Loucy (cell line): ENCODE data around the gene TRIM47.

ENCODE experiments used
- H2AFZ ChIP-seq: fragments of 200-600 bp; sonication (generic); 2 replicates; pipeline ENCODE4 v1.6.0; 2016; ENCODE audit warnings: antibody characterized with exemption, mild to moderate bottlenecking, low read length, moderate library complexity
- H3F3A ChIP-seq: fragments of 200-600 bp; 2 replicates; pipeline ENCODE4 v1.6.0; 2016; ENCODE audit warnings: antibody characterized with exemption, low read depth, mild to moderate bottlenecking
- H3K27me3 ChIP-seq: fragments of 200-600 bp; sonication (generic); 2 replicates; pipeline ENCODE4 v1.6.1; 2014; ENCODE audit warnings: low read length, mild to moderate bottlenecking; ENCODE audit not compliant: insufficient read depth, poor library complexity, severe bottlenecking
- H3K36me3 ChIP-seq: fragments of 200-600 bp; sonication (generic); 2 replicates; pipeline ENCODE4 v1.6.1; 2016; ENCODE audit warnings: low read length; ENCODE audit not compliant: insufficient read depth
- H3K4me1 ChIP-seq: fragments of 200-600 bp; sonication (generic); 2 replicates; pipeline ENCODE4 v1.5.1; 2014; ENCODE audit warnings: low read length, mild to moderate bottlenecking; ENCODE audit not compliant: insufficient read depth, poor library complexity, severe bottlenecking
- H3K4me2 ChIP-seq: fragments of 200-600 bp; sonication (generic); 2 replicates; pipeline ENCODE4 v1.6.0; 2014; ENCODE audit warnings: antibody characterized with exemption, low read length, low read depth, mild to moderate bottlenecking; ENCODE audit not compliant: poor library complexity, severe bottlenecking
- H3K4me3 ChIP-seq: fragments of 200-600 bp; sonication (generic); 2 replicates; pipeline ENCODE4 v1.5.1; 2014; ENCODE audit warnings: low read length, mild to moderate bottlenecking, mixed read lengths; ENCODE audit not compliant: poor library complexity, severe bottlenecking
- H3K79me2 ChIP-seq: fragments of 200-600 bp; sonication (generic); 2 replicates; pipeline ENCODE4 v1.6.1; 2014; ENCODE audit warnings: low read length; ENCODE audit not compliant: insufficient read depth
- H3K9ac ChIP-seq: fragments of 200-600 bp; sonication (generic); 2 replicates; pipeline ENCODE4 v1.6.0; 2014; ENCODE audit warnings: mild to moderate bottlenecking, low read depth, low read length, moderate library complexity; ENCODE audit not compliant: poor library complexity, severe bottlenecking
- H3K9me2 ChIP-seq: fragments of 200-600 bp; sonication (generic); replicated peaks from 2 replicates; pipeline ENCODE4 v1.6.1; 2016; ENCODE audit warnings: low read depth, low read length, mixed read lengths
- H3K9me3 ChIP-seq: fragments of 200-600 bp; sonication (generic); 2 replicates; pipeline ENCODE4 v1.6.1; 2014; ENCODE audit warnings: mild to moderate bottlenecking, antibody characterized with exemption, low read length, low read depth; ENCODE audit not compliant: insufficient read depth
- H4K20me1 ChIP-seq: fragments of 200-600 bp; sonication (generic); 2 replicates; pipeline ENCODE4 v1.6.0; 2014; ENCODE audit warnings: antibody characterized with exemption, low read length, mild to moderate bottlenecking; ENCODE audit not compliant: insufficient read depth, poor library complexity, severe bottlenecking
- CTCF ChIP-seq: fragments of 200-600 bp; sonication (generic); conservative IDR thresholded peaks from 2 replicates; pipeline ENCODE4 v1.5.1; 2014; ENCODE audit warnings: mild to moderate bottlenecking, antibody characterized with exemption, low read length
- EZH2phosphoT487 ChIP-seq: fragments of 200-600 bp; IDR thresholded peaks from 2 replicates; pipeline ENCODE4 v1.6.1; 2018; ENCODE audit warnings: antibody characterized with exemption, mild to moderate bottlenecking, moderate library complexity, borderline replicate concordance

The TRIM47 gene

GRCh38 chr17:75919611-75920010, 41.2 kb upstream of the TRIM47 start:
- H2AFZ ChIP-seq, result no peak overlapping the region
- no peaks in the 10 kb centered on the region for H3F3A ChIP-seq
- H3K36me3 ChIP-seq, result no peaks in the 10 kb centered on the region
- no peak overlapping the region for H3K4me3 ChIP-seq
- H3K27me3 ChIP-seq, result no peaks in the 10 kb centered on the region
- peaks cover 14% of the 10 kb centered on the region for H3K4me1 ChIP-seq
- no peaks in the 10 kb centered on the region for H3K9me2 ChIP-seq
- no peaks in the 10 kb centered on the region for H3K9me3 ChIP-seq
- H4K20me1 ChIP-seq, result no peaks in the 10 kb centered on the region
- H3K9ac ChIP-seq, result no peak overlapping the region
- H3K4me2 ChIP-seq, result no peak overlapping the region
- H3K79me2 ChIP-seq, result no peaks in the 10 kb centered on the region
- TF ChIP-seq EZH2phosphoT487, result no peak
- TF ChIP-seq CTCF, result no peak

GRCh38 chr17:75917917-75918445, 39.6 kb upstream of the TRIM47 start:
- no peak overlapping the region for H2AFZ ChIP-seq
- no peaks in the 10 kb centered on the region for H3K36me3 ChIP-seq
- peaks cover 14% of the 10 kb centered on the region for H3K4me1 ChIP-seq
- H3K4me2 ChIP-seq, result peak overlapping the region; percentile 14
- no peaks in the 10 kb centered on the region for H3K79me2 ChIP-seq
- H3K27me3 ChIP-seq, result no peaks in the 10 kb centered on the region
- no peaks in the 10 kb centered on the region for H3F3A ChIP-seq
- H3K9ac ChIP-seq, result no peak overlapping the region
- H4K20me1 ChIP-seq, result no peaks in the 10 kb centered on the region
- TF ChIP-seq CTCF, result no peak
- no peak for TF ChIP-seq EZH2phosphoT487
- no peaks in the 10 kb centered on the region for H3K9me3 ChIP-seq
- H3K4me3 ChIP-seq, result no peak overlapping the region
- H3K9me2 ChIP-seq, result no peaks in the 10 kb centered on the region

GRCh38 chr17:75917141-75917916, 38.9 kb upstream of the TRIM47 start:
- no peaks in the 10 kb centered on the region for H3K9me3 ChIP-seq
- no peaks in the 10 kb centered on the region for H3K27me3 ChIP-seq
- H3K9me2 ChIP-seq, result no peaks in the 10 kb centered on the region
- H3K79me2 ChIP-seq, result no peaks in the 10 kb centered on the region
- peak overlapping the region; percentile 28; the same call in 1 of the 2 replicates for H2AFZ ChIP-seq
- H3K4me1 ChIP-seq, result peaks cover 11% of the 10 kb centered on the region
- H4K20me1 ChIP-seq, result no peaks in the 10 kb centered on the region
- no peaks in the 10 kb centered on the region for H3K36me3 ChIP-seq
- TF ChIP-seq CTCF (no peak), EZH2phosphoT487 (no peak)
- H3F3A ChIP-seq, result no peaks in the 10 kb centered on the region
- no peak overlapping the region for H3K9ac ChIP-seq
- H3K4me2 ChIP-seq, result peak overlapping the region; percentile 14
- H3K4me3 ChIP-seq, result no peak overlapping the region
